ENCODE measurements around the gene PBX1. TPM values are rescaled to one million over a fixed set of nuclear protein-coding genes. Genes with fewer than 3 reads are reported as not detected.
A peak's percentile ranks its signal among the peaks of the same experiment; 100 is the strongest.

The PBX1 gene
- total and polyA plus RNA-seq, 10 of the 15 experiments (the other 5 are each of a cell fraction or from before 2014, with no cell fraction given) = 0.05 to 0.28 (median 0.11) TPM; not detected in 5

DNA sequence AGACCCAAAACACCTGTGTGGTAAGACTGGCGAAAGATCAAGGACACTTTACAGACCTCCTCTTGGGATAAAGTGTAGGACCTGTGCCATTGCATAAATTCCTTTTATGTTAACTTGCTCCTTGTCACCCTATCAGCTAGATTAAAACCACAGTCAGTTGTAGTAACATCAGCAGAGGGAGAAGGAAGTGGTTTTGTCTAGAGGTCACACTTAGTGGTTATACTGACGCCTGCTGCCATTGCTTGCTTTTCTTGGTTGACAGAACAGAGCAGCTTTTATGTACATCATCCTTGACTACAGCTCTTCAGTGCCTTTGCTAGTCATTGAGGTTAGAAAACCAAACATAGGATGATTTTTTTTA is 101.4 kb downstream of the PBX1 start:
- in situ Hi-C loops (cut with MboI) = no loop called here
- H3K9me3 ChIP-seq (replicated peaks; ENCODE audit: control insufficient read depth, insufficient read depth, low read length) = no peaks in the 10 kb centered on the region
- no peaks in the 10 kb centered on the region for H4K20me1 ChIP-seq (ENCODE audit: control insufficient read depth, insufficient read depth)
- intact Hi-C loops (cut with micrococcal nuclease; ENCODE audit: unreplicated experiment) = loop anchor here (5.0 kb wide), 1 partner anchor 112 kb away; no protein-coding TSS in a partner anchor
- H2AFZ ChIP-seq (ENCODE audit: control insufficient read depth, low read depth, low read length) = no peak overlapping the region
- H3K36me3 ChIP-seq (ENCODE audit: control insufficient read depth in 2 of 2, insufficient read depth in 2 of 2, low read length in 1 of 2) = no peaks in the 10 kb centered on the region
- ChIA-PET RAD21 (ENCODE audit: unreplicated experiment) (no interaction called here), POLR2A (no interaction called here), CTCF (no interaction called here), SMC1A (ENCODE audit: uncharacterized antibody, unreplicated experiment) (interaction anchor here (1.0 to 1.1 kb wide), 2 partner anchors 19 to 24 kb away, joined by 3 read pairs; no protein-coding TSS in a partner anchor)
- no peaks in the 10 kb centered on the region for H3K27me3 ChIP-seq (replicated peaks in 1 of 2; ENCODE audit: control insufficient read depth in 2 of 2, insufficient read depth in 2 of 2, low read length in 1 of 2)
- FAIRE-seq = peak; percentile 47
- no peak overlapping the region for H3K27ac ChIP-seq (ENCODE audit: control insufficient read depth, insufficient read depth)
- DNase-seq (ENCODE audit: low read depth, low spot score) = peak; percentile 9
- H3K79me2 ChIP-seq (ENCODE audit: control insufficient read depth, insufficient read depth, low read length) = no peaks in the 10 kb centered on the region
- H3K4me3 ChIP-seq = no peak overlapping the region
- ATAC-seq = peak; percentile 86
- no peak overlapping the region for H3K9ac ChIP-seq (ENCODE audit: control insufficient read depth, insufficient read depth, low read length)
- no TSS peak for BruUV-seq (replicated peaks)
- WGBS (ENCODE audit: insufficient coverage, insufficient replicate concordance, low lambda C conversion rate, missing lambda C conversion rate) = 0% methylated on average over 2 of the region's 2 CpGs
- no peaks in the 10 kb centered on the region for H3K4me1 ChIP-seq (ENCODE audit: control insufficient read depth, insufficient read depth, low read length)
- no peak overlapping the region for H3K4me2 ChIP-seq (ENCODE audit: control insufficient read depth, insufficient read depth)
- TF ChIP-seq, protein P1, sequence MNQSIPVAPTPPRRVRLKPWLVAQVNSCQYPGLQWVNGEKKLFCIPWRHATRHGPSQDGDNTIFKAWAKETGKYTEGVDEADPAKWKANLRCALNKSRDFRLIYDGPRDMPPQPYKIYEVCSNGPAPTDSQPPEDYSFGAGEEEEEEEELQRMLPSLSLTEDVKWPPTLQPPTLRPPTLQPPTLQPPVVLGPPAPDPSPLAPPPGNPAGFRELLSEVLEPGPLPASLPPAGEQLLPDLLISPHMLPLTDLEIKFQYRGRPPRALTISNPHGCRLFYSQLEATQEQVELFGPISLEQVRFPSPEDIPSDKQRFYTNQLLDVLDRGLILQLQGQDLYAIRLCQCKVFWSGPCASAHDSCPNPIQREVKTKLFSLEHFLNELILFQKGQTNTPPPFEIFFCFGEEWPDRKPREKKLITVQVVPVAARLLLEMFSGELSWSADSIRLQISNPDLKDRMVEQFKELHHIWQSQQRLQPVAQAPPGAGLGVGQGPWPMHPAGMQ (IDR thresholded peaks at IDR 0.05; ENCODE audit: borderline replicate concordance) = no peak
- TF ChIP-seq, protein P2, sequence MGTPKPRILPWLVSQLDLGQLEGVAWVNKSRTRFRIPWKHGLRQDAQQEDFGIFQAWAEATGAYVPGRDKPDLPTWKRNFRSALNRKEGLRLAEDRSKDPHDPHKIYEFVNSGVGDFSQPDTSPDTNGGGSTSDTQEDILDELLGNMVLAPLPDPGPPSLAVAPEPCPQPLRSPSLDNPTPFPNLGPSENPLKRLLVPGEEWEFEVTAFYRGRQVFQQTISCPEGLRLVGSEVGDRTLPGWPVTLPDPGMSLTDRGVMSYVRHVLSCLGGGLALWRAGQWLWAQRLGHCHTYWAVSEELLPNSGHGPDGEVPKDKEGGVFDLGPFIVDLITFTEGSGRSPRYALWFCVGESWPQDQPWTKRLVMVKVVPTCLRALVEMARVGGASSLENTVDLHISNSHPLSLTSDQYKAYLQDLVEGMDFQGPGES (IDR thresholded peaks at IDR 0.05) = no peak
- TF ChIP-seq NR2C1 (IDR thresholded peaks at IDR 0.05) (no peak), WRNIP1 (IDR thresholded peaks at IDR 0.05; ENCODE audit: borderline replicate concordance, low read depth, low read length) (no peak), SREBF2 (IDR thresholded peaks at IDR 0.05; ENCODE audit: low read length) (no peak), IRF4 (IDR thresholded peaks at IDR 0.05; ENCODE audit: low read depth, low read length) (no peak), NR2F1 (conservative IDR thresholded peaks at IDR 0.05) (peak; percentile 94), POLR2AphosphoS2 (IDR thresholded peaks at IDR 0.05; ENCODE audit: low read depth, low read length) (no peak), POU2F2 (IDR thresholded peaks at IDR 0.05; ENCODE audit: borderline replicate concordance, low read depth, low read length) (no peak), BHLHE40 (IDR thresholded peaks at IDR 0.05; ENCODE audit: borderline replicate concordance in 1 of 2, low read depth in 2 of 2, low read length in 1 of 2) (peak; percentile 68 to 74; a peak in 3 of 4 replicates), RUNX3 (IDR thresholded peaks at IDR 0.05; ENCODE audit: low read length) (peak; percentile 77), TCF3 (IDR thresholded peaks at IDR 0.05; ENCODE audit: borderline replicate concordance, insufficient read depth, low read depth, low read length) (no peak)
- TF ChIP-seq, protein P3, sequence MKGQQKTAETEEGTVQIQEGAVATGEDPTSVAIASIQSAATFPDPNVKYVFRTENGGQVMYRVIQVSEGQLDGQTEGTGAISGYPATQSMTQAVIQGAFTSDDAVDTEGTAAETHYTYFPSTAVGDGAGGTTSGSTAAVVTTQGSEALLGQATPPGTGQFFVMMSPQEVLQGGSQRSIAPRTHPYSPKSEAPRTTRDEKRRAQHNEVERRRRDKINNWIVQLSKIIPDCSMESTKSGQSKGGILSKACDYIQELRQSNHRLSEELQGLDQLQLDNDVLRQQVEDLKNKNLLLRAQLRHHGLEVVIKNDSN (IDR thresholded peaks at IDR 0.05; ENCODE audit: borderline replicate concordance, extremely low read length, insufficient read depth, low read depth, low read length) = no peak
- TF ChIP-seq, protein P4, sequence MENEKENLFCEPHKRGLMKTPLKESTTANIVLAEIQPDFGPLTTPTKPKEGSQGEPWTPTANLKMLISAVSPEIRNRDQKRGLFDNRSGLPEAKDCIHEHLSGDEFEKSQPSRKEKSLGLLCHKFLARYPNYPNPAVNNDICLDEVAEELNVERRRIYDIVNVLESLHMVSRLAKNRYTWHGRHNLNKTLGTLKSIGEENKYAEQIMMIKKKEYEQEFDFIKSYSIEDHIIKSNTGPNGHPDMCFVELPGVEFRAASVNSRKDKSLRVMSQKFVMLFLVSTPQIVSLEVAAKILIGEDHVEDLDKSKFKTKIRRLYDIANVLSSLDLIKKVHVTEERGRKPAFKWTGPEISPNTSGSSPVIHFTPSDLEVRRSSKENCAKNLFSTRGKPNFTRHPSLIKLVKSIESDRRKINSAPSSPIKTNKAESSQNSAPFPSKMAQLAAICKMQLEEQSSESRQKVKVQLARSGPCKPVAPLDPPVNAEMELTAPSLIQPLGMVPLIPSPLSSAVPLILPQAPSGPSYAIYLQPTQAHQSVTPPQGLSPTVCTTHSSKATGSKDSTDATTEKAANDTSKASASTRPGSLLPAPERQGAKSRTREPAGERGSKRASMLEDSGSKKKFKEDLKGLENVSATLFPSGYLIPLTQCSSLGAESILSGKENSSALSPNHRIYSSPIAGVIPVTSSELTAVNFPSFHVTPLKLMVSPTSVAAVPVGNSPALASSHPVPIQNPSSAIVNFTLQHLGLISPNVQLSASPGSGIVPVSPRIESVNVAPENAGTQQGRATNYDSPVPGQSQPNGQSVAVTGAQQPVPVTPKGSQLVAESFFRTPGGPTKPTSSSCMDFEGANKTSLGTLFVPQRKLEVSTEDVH (IDR thresholded peaks at IDR 0.05; ENCODE audit: low read depth, partially characterized antibody) = no peak
- TF ChIP-seq, protein P5, sequence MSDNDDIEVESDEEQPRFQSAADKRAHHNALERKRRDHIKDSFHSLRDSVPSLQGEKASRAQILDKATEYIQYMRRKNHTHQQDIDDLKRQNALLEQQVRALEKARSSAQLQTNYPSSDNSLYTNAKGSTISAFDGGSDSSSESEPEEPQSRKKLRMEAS (IDR thresholded peaks at IDR 0.05; ENCODE audit: low read depth, low read length) = no peak
- TF ChIP-seq, protein P6, sequence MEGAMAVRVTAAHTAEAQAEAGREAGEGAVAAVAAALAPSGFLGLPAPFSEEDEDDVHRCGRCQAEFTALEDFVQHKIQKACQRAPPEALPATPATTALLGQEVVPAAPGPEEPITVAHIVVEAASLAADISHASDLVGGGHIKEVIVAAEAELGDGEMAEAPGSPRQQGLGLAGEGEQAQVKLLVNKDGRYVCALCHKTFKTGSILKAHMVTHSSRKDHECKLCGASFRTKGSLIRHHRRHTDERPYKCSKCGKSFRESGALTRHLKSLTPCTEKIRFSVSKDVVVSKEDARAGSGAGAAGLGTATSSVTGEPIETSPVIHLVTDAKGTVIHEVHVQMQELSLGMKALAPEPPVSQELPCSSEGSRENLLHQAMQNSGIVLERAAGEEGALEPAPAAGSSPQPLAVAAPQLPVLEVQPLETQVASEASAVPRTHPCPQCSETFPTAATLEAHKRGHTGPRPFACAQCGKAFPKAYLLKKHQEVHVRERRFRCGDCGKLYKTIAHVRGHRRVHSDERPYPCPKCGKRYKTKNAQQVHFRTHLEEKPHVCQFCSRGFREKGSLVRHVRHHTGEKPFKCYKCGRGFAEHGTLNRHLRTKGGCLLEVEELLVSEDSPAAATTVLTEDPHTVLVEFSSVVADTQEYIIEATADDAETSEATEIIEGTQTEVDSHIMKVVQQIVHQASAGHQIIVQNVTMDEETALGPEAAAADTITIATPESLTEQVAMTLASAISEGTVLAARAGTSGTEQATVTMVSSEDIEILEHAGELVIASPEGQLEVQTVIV (IDR thresholded peaks at IDR 0.05; ENCODE audit: borderline replicate concordance, partially characterized antibody) = no peak
